ENCODE data around the gene NEGR1. TPM values are rescaled to one million over a fixed set of nuclear protein-coding genes. Genes with fewer than 3 reads are reported as not detected.

The NEGR1 gene
- total RNA-seq, 1 experiment from 2014 or later = 0.05 TPM

DNA sequence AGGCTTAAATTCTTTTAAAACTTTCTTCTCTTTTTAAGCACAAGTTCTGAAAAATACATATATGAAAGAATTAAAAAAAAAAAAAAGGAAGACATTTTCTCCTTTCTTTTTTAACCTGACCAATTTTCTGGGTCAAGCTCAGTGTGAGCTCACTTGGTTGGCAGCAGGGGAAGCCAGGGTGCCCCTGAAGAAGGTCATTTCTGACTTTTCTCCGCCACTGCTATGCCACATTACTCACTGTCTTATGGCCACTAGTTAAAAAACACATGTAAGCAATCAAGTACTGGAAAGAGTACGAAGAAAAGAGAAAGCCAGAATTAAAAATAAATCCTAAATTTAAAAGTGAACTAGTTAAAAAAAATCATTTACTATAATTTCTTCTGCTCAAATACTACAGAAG lies 275.0 kb downstream of the NEGR1 start:
- DNase-seq (ENCODE audit: low read depth, low spot score) (no peak), ATAC-seq (no peak)
- Histone ChIP-seq H4K20me1 (ENCODE audit: insufficient read depth) (no peaks in the 10 kb centered on the region), H3K9ac (ENCODE audit: low read length) (no peak overlapping the region), H3K27me3 (ENCODE audit: insufficient read depth, low read length) (no peaks in the 10 kb centered on the region), H3K36me3 (ENCODE audit: control insufficient read depth in 1 of 2, insufficient read depth in 2 of 2, low read length in 2 of 2) (no peaks in the 10 kb centered on the region), H3K9me2 (ENCODE audit: insufficient read depth) (no peaks in the 10 kb centered on the region), H3K4me1 (ENCODE audit: control insufficient read depth in 1 of 2, insufficient read depth in 2 of 2, low read length in 2 of 2) (no peaks in the 10 kb centered on the region), H3K4me3 (replicated peaks in 1 of 2; ENCODE audit: low read depth in 1 of 2, low read length in 2 of 2) (no peak overlapping the region), H3K27ac (ENCODE audit: low read depth, low read length) (no peak overlapping the region), H3K4me2 (ENCODE audit: low read length) (no peak overlapping the region), H3K9me3 (ENCODE audit: control insufficient read depth in 1 of 2, insufficient read depth in 1 of 2, low read depth in 1 of 2, low read length in 2 of 2) (peaks cover 3 to 6% of the 10 kb centered on the region in 2 experiments; a peak in 2 of 4 replicates), H3K79me2 (ENCODE audit: insufficient read depth, low read length) (no peaks in the 10 kb centered on the region), H2AFZ (ENCODE audit: low read depth, low read length, poor library complexity, severe bottlenecking) (no peak overlapping the region)
- ChIA-PET CTCF (no interaction called here), POLR2A (no interaction called here), RAD21 (ENCODE audit: low non-redundant PET in 1 of 2, low total read pairs in 2 of 2, uncharacterized antibody in 2 of 2, unreplicated experiment in 2 of 2) (no interaction called here)
- TF ChIP-seq JUND (IDR thresholded peaks at IDR 0.05) (no peak), RAD21 (IDR thresholded peaks at IDR 0.05; ENCODE audit: low read depth) (no peak), SP1 (IDR thresholded peaks at IDR 0.05; ENCODE audit: low read depth) (no peak), FOSL1 (IDR thresholded peaks at IDR 0.05; ENCODE audit: low read depth) (no peak), TCF7L2 (IDR thresholded peaks at IDR 0.05; ENCODE audit: borderline replicate concordance, extremely low read depth, insufficient read depth, insufficient read length) (no peak), POLR2AphosphoS5 (IDR thresholded peaks at IDR 0.05; ENCODE audit: low read depth, low read length) (no peak)
- TF ChIP-seq, protein P1, sequence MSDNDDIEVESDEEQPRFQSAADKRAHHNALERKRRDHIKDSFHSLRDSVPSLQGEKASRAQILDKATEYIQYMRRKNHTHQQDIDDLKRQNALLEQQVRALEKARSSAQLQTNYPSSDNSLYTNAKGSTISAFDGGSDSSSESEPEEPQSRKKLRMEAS (IDR thresholded peaks at IDR 0.05) = no peak
- TF ChIP-seq, protein P2, sequence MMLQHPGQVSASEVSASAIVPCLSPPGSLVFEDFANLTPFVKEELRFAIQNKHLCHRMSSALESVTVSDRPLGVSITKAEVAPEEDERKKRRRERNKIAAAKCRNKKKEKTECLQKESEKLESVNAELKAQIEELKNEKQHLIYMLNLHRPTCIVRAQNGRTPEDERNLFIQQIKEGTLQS (IDR thresholded peaks at IDR 0.05) = no peak
- intact Hi-C loops (cut with micrococcal nuclease) = no loop called here
- BruUV-seq (replicated peaks) = no TSS peak

DNA sequence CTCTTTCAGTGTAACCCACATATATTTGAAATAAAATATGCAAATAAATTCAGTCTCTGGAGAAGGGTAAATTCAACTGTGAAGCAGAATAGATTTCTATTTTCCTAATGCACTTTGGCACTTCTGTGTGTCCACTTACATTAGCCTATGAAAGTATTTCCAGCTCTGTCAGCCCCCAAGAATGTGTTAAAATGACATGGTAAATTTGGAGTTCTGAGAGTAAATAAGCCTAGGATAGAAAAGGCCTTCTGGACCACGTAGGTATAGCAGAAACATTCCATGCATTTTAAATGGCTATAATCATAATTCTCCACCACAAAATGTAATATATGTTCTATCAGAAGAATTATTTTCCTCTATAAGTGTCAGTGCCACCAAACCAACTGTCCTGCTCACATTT lies 276.2 kb downstream of the NEGR1 start:
- no peaks in the 10 kb centered on the region for H3K27me3 ChIP-seq (ENCODE audit: insufficient read depth, low read length)
- no peak overlapping the region for H3K27ac ChIP-seq (ENCODE audit: low read depth, low read length)
- H3K9me3 ChIP-seq (ENCODE audit: control insufficient read depth in 1 of 2, insufficient read depth in 1 of 2, low read depth in 1 of 2, low read length in 2 of 2) = peaks cover 3 to 6% of the 10 kb centered on the region in 2 experiments; a peak in 2 of 4 replicates
- intact Hi-C loops (cut with micrococcal nuclease) = no loop called here
- no TSS peak for BruUV-seq (replicated peaks)
- no peaks in the 10 kb centered on the region for H3K79me2 ChIP-seq (ENCODE audit: insufficient read depth, low read length)
- H3K4me1 ChIP-seq (ENCODE audit: control insufficient read depth in 1 of 2, insufficient read depth in 2 of 2, low read length in 2 of 2) = no peaks in the 10 kb centered on the region
- no peak overlapping the region for H3K9ac ChIP-seq (ENCODE audit: low read length)
- no peak overlapping the region for H3K4me3 ChIP-seq (replicated peaks in 1 of 2; ENCODE audit: low read depth in 1 of 2, low read length in 2 of 2)
- H3K4me2 ChIP-seq (ENCODE audit: low read length) = no peak overlapping the region
- no peaks in the 10 kb centered on the region for H3K9me2 ChIP-seq (ENCODE audit: insufficient read depth)
- POLR2A ChIA-PET = no interaction called here
- RAD21 ChIA-PET (ENCODE audit: low non-redundant PET in 1 of 2, low total read pairs in 2 of 2, uncharacterized antibody in 2 of 2, unreplicated experiment in 2 of 2) = no interaction called here
- H2AFZ ChIP-seq (ENCODE audit: low read depth, low read length, poor library complexity, severe bottlenecking) = no peak overlapping the region
- H3K36me3 ChIP-seq (ENCODE audit: control insufficient read depth in 1 of 2, insufficient read depth in 2 of 2, low read length in 2 of 2) = no peaks in the 10 kb centered on the region
- H4K20me1 ChIP-seq (ENCODE audit: insufficient read depth) = no peaks in the 10 kb centered on the region
- DNase-seq (ENCODE audit: low read depth, low spot score) (no peak), ATAC-seq (no peak)
- TF ChIP-seq CEBPB (IDR thresholded peaks at IDR 0.05; ENCODE audit: low read depth) = no peak
- TF ChIP-seq EZH2 (IDR thresholded peaks at IDR 0.05) = no peak
- TF ChIP-seq, protein P3, sequence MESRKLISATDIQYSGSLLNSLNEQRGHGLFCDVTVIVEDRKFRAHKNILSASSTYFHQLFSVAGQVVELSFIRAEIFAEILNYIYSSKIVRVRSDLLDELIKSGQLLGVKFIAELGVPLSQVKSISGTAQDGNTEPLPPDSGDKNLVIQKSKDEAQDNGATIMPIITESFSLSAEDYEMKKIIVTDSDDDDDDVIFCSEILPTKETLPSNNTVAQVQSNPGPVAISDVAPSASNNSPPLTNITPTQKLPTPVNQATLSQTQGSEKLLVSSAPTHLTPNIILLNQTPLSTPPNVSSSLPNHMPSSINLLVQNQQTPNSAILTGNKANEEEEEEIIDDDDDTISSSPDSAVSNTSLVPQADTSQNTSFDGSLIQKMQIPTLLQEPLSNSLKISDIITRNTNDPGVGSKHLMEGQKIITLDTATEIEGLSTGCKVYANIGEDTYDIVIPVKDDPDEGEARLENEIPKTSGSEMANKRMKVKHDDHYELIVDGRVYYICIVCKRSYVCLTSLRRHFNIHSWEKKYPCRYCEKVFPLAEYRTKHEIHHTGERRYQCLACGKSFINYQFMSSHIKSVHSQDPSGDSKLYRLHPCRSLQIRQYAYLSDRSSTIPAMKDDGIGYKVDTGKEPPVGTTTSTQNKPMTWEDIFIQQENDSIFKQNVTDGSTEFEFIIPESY (IDR thresholded peaks at IDR 0.05; ENCODE audit: extremely low read depth, insufficient replicate concordance, low read length) = no peak
- CTCF ChIA-PET = no interaction called here
